HG02610 (cell line): ENCODE data around the gene PPP2R5D.

Source experiments
- ATAC-seq: cut with Tn5 transposase; IDR thresholded peaks from one replicate; pipeline ENCODE4 v1.9.1; 2021; ENCODE audit warnings: mild to moderate bottlenecking, moderate library complexity; ENCODE audit not compliant: unreplicated experiment

The PPP2R5D gene

DNA sequence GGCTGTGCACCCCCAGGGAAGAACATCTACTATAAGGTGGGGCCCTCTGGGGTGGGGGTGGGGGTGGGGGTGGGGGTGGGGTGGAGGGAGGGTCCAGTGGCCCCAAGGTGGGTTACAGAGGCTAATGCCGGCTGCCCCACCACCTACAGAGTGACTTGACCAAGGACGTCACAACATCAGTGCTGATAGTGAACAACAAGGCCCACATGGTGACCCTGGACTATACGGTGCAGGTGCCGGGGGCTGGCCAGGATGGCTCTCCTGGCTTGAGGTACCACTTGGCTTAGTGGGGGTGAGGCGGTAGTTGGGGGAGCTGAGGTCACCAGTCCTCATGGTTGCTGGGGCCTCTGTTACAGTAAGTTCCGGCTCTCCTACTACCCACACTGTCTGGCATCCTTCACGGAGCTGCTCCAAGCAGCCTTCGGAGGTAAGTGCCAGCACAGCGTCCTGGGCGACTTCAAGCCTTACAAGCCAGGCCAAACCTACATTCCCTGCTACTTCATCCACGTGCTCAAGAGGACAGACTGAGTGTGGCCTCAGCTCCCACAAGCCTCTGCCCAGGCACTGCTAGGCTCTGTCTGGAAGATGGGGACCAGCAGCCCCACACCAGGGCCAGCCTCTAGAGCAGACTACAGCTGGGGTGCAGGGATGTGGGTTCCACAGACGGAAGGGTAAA, 21.1 kb upstream of the PPP2R5D start:
- ATAC-seq, result no peak

DNA sequence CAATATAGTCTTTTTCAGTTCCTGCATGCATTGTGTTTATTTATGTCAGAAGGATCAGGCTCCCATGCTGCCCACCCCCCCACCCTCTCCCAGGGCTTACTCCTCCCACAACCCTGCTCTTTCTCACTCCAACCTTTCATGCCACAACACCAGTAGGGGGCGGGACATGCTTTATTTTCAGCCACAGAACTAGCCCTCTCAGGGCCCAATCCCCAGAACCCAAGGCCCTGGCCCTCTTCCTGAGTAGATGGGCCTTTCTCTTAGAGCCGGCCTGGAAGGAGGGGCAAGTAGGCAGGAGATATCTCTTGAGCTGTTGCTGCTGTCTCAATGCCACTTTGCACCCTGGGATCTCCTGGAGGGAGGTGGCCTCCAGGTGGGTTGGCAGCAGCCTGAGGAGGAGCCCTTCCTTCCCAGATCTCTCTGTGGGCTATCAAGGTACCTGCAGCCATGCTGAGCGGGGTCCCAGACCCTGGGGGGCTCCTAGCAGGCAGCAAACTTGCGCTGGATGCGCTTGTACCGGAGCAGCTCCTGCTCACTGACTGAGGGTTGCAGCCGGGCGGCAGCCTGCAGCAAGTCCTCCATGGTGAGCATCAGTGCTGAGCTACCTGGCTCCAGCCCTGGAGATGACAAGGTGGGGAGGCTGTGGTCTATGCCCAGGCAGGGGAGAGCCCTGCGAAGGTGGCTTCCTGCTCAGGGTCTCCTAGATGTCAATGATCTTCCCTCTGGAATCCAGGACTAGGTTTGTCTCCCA, 20.3 kb upstream of the PPP2R5D start:
- no peak for ATAC-seq

DNA sequence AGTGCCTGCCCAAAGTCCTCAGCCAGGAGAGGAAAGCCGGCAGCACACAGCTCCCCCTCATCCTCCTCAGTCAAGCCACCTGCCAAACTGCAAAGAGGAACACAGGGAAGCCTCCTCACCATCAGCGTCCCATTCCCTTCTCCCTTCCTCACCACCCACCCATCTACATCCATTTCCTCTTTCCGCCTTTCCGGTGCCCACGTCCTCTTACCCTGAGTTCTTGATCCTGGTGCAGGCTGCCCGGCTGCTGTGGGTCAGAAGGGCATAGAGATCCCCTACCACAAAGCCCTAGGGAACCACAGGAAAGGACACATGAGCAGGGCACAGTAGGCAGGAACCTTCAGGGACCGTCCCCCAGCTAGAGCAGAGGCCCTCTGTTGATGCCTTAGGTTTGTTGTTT, 17.8 kb upstream of the PPP2R5D start:
- ATAC-seq, result no peak

DNA sequence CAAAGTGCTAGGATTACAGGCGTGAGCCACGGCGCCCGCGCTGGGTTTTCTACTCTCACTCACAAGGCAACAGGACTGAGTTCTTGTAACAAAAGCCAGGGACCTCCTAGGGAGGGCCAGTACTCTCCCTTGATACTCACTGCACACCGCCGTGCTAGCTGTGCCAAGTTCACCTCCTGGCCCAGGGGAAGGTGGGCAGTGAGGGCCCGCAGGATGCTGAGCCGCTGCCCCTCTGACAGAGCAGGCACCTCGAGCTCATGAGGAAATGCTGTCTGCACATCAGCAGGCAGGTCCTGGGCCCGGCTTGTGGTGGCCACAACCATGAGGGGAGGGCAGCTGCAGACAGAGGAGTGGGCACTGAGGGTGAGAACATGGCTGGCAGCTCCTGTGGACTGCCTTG, 17.1 kb upstream of the PPP2R5D start:
- ATAC-seq, result no peak

DNA sequence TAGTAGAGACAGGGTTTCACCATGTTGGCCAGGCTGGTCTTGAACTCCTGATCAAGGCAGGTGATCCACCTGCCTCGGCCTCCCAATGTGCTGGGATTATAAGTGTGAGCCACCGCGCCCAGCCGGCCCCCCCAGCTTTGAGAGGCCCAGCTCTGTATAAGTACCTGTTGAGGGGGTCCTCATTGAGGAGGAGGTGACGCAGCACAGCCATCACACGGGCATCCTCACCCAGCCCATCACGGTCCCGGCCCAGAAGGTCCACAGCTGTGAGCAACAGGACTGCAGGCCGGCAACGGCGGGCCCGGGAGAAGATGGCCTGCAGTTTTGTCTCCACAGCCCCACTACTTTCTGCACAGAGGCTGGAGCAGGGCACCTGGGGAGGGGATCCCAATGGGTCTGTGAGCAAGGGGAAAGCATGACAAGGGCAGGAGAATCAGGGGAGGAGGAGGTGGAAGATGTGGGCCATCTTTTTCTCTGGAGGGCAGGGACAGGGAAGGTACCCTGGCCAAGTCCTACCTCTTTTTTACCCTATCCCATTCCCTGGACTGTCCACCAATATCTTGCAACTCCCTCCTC, 16.2 kb upstream of the PPP2R5D start:
- ATAC-seq, result no peak

DNA sequence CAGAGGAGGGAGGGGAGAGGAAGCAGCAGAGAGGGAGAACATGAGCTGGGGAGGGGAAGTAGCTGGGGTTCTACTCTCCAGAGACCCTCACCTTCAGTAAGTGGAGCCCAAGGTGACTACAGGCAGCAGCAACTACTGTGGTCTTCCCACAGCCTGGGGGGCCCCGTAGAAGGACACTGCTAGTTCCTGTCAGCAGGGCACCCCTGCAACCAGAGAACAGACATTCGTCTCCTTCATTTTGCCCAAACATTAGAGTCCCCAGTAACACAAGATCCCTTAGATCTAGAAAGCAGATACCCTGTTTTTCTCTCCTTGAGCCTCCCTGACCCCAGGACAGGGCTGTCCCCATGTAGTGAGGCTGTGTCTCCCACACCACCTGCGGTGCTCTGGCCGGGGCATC, 15.6 kb upstream of the PPP2R5D start:
- ATAC-seq, result no peak

DNA sequence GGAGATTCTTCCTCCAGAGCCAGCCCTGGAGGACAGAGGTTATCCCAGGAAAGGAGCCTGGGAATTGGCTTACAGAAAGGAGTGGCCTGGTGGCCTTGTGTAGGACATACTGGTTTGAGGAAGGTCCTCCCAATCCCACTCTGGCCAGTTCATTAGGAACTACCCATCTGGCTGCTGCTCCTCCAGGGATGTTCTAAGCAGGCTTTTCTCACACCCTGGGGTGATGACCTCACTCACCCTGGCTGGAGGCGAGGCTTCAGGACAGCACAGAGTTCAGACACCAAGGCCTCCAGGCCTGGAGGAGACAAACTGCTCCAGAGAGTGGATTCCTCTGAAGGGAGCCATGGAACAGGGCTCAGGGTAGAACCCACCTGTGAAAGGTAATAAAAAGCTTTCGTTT, 14.9 kb upstream of the PPP2R5D start:
- no peak for ATAC-seq

DNA sequence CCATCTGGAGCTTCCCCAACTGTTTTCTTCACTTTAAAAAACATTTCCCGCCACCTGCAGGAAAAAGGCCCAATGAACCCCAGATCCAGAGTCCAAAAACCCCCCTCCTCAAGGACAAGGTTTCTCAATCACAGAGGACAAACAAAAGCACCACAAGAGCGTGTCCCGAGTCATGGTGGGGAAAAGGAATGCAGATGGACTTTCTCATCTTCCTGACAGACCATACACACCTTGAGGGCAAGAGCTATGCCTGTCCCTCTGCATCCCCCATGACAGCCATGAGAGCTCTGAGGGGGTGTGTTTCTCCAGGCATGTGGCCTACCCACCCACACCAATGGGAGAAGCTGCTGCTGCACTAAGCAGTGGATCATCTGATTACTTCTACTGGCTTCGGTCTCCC, 14.4 kb upstream of the PPP2R5D start:
- no peak for ATAC-seq

DNA sequence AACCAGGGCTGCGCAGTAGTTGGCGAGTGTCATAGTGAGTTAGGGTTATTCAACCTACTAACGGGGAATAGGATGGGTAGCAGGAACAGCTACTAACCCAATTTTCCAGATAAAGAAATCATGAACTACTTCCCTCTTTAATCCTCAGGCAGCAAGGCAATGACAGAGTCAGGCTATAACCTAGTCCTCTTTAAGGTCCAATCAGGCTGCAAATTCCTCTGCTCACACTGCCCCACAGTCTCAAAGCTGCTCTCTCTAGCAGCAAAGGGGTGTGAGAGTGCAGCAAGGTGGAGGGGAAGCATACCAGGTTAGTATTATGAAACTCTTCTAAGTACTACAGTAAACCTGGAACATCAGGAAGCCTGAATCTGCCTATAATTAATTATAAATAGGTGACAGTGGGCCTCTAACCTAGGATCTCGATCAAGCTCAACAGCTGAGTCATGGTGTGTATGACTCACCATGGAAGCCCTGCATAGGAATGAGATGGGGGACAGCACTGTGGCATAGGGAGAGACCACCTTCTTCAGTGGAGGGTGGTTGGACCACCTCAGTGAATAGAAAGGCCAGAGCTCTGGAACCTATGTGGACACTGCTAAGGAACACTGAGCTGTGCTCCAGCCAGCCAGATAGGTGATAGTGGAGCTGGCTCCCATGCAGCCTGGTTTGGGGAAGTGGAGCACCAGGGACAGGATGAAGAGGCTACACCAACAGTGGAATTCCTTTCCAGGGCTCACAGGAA, 13.3 kb upstream of the PPP2R5D start:
- ATAC-seq, result no peak

DNA sequence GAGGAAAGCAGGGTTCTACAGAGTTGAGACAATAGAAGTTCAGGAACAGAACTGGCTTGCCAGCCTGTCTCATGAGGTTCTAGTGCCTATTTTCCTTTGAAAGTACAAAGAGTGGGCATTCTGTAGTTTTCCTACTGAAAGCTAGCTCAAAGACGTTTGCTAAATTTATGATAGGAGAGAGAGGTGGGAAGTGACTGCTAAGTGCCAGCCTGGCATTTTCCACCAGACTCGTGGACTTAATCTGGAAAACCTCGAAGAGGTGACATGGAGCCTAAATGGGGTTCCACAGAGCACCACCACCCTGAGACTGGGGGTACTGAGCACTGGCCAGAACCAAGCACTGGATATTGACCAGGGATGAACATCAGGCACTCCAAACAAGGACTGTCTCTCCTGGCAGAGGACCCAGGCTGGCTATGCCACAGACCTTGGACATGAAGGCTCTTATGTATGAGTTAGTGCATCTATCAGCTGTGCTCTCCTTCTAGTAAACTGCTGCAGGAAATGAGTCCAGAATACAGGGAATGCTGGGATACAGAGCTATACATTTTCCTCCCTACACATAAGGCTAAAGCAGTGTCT, 12.5 kb upstream of the PPP2R5D start:
- ATAC-seq, result no peak

DNA sequence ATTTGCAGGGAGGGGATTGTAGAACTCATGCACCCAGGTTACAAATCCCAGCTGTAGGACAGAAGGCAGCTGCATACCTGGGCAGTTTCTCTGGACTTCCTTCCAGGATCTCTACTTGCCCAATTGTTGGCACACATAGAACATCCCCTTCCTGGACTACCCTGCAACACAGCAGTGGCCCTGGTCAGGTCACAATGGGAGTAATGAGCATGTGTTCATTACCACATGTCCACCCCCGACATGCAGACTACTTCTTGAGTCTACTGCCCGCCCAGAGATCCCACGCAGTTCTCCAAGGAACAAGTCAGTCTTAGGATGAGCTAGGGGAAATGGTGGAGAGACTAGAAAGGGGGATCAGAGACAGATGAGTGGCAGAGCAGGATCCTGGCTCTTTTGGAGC, 10.4 kb upstream of the PPP2R5D start:
- ATAC-seq, result no peak

DNA sequence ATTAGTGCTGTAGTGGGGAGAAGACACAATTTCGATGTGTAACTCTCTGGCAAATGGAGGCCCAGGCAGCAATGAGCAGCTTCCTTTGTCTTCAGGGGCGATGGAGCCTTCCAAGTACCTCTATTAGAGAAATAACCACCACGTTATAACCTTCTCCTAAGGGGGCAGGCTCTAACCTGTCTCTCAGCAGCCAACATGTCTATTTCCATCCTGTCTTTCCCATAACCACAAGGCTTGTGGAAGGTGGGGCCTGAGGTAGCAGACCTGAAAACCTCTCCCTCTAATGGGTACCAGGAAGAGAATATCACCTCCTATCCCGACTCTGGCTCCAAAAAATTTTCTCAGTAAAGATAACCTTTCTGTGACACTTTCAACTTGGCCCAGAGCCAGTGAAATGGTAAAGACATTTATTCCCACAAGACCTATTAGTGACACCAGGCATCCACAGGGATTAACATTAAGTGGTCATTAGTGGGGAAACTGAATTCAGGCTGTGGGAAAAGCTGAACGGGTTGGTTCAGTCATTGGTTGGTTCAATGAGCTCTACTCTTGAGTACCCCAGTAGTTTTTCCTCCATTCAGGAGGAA, 9.4 kb upstream of the PPP2R5D start:
- no peak for ATAC-seq

DNA sequence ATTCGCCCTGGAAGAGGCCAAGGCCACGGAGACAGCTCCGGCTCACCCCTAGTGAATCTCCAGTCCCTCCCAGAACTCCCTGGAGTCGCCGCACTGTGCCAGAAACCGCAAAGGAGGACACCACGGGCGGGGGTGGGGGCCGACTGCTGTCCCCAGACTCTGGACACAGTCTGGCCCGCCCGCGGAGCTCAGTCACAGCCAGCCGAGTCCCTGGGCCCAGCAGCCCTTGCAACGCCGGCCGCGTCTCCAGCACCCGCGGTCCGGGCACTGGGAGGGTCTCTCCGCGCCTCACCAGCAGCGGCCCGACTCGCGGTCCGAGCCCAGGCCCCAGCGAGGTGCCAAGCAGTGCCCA, 5.9 kb upstream of the PPP2R5D start:
- ATAC-seq, result peak; percentile 12

DNA sequence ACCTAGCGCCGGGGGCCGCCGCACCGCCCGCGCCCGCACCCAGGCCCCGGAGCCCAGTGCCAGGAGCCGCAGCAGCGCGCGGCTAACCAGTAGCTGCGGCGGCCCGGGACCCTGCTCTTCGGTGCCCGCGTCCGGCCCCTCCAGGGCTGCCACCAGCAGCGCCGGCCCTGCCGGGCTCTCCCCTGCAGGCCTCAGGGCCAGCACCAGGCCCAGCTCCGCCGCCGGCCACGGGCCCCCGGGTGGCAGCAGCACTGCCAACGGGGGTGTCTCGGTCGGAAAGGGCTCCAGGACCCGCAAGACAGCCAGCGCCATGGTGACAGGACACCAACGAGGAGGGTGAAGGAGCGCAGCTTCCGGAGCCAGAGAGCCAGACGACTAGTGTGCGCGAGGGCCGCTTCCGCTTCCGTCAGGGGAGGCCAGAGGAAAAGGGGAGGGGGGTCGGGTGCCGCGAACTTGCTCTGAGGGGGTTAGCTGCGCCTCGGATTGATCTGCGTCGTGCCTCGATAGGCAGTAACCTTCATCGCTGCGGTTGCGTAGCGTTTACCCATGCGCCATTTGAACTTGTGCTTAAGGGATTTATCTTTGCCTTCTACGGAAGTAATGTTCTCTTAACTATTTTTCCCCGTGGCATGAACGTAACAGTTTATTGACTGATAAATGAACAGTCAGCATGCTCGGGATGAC, 5.4 kb upstream of the PPP2R5D start, which contains the start of gene PEX6:
PEX6 (minus strand) TSS at position 343 of the 684 bp plus-strand sequence; CDS start at position 312, 31 bp downstream.
- ATAC-seq, result peak; percentile 97

DNA sequence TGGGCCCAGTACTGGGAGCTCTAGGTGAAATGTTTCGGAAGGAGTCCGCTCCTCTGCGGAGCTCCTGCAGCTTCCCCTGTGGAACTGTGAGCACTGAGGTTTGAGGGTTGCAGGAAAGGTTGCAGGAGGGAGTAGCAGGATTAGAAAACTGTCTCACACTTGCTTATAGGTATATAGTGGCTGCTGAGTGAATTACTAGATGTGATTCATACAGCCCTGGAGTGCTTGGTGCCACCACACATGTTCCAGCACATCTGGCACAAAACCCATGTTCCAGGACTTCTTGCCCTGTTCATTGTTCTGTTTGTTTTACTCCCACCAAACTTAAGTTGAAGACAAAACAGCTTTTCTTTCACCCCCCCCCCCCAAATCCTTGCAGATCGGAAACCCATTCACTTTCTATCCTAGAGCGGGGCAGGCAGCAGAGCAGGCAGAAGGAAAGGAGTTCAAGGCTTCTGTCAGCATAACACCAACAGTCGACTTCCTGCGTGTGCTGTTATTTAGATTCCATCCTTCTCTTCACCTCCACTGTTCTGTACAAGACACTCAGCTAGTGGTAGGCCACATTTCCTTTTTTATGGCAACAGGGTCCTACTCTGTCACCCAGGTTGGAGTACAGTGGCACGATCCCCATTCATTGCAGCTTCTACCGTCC, 4.7 kb upstream of the PPP2R5D start:
- ATAC-seq, result peak; percentile 10

DNA sequence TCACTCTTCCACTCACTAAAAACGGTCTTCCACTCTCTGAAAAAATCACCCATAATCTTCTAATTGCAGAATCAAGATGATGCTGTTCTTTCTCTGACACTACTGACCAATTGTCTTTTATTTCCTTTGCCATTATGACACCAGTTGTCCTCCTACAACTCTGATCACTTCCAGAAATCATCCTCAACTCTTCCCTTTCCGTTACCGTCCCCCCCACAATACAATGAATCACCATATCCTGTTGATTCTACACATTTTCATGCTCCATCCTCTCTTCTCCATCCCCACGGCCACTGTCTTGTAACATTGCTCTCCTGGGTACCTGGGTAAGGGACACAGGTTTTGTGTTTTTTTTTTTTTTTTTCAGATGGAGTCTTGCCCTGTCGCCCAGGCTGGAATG, 2.5 kb upstream of the PPP2R5D start:
- no peak for ATAC-seq

DNA sequence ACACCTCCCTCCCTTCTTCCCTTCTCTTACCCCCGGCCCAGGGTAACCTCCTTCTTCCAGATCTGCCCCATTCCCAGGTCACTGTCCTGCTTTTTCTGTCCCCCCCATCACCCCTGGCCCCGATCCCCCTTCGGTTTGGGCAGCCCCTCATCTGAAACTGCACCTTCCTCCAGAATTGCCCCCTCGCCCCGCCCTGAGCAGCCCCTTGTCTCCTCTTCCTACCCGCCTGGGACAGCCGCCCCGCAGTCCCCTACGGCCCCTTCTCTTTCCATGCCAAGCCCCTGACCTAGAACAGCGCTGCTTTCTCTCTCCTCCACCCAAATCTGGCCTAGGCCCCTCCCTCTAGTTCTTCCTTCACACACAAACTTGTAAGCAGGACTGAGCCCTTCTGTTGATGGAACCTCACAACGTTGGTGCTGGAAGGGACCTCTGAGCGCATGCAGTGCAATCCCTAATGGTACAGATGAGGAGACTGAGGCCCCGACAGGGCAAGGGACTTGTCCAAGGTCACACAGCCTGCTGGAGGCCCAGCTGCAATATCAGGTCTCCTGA, 630 bp downstream of the PPP2R5D start:
- ATAC-seq, result no peak

DNA sequence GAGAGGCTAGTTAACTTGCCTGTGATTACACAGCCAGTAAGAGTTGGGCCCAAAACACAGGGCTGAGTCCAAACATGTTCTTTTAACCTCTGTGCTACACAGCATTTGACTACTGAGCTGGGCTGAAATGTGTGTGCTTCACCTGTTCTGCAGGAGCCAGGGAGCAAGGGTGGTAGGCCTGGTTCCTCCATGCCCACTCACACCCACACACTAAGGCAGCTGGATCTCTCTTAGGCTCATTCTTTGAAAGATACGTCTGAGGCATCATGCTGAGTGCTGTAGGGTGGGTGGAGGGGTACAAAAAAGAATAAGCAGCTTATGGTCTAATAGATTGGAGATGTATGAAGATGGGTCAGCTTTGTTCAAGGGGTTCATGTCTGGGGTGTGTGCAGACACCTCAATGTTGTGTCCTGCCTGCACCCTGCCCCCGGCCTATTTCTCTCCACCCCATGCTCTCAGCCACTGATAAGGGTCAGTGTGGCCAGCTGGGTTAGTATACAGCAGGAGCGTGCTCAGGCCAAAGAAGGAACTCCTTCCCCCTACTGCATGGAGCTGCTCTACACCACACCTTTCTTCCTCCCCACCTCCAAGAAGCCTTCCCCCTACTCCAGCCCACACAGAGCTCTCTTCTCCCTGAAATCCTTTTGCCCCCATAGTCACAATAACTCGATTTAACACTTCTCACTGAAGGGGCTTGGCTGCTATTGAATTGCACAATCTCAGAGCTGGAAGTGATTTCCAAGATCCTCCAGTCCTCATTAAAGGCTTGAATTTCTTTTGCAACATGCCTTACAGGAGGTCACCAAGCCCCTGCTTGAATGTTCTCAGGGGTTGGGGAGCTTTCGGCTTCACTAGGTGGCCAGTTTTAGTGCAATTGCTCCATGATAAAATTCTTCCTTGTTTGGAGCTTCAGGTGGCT, 3.4 kb downstream of the PPP2R5D start:
- ATAC-seq, result no peak
